Ovary (tissue), 3 donors: Measurements from ENCODE around the gene ABHD17C.

Source experiments
- EP300 ChIP-seq: sonication (generic); formaldehyde crosslinking; IDR thresholded peaks from one replicate; pipeline ENCODE4 v1.6.1; 2017; ENCODE audit warnings: antibody characterized with exemption
- TF ChIP-seq, protein P1 (sequence below), 3 donors: fragments of 450-650 bp in 2 of 3; fragments of 200-600 bp in 1 of 3; IDR thresholded peaks; one replicate each; pipeline versions ENCODE4 v1.5.1 to v1.8.0; 2016 to 2022; ENCODE audit warnings: antibody characterized with exemption in 3 of 3, mild to moderate bottlenecking in 1 of 3
- donor health status: DM: no; HTN: no; CAD: no.

DNA sequence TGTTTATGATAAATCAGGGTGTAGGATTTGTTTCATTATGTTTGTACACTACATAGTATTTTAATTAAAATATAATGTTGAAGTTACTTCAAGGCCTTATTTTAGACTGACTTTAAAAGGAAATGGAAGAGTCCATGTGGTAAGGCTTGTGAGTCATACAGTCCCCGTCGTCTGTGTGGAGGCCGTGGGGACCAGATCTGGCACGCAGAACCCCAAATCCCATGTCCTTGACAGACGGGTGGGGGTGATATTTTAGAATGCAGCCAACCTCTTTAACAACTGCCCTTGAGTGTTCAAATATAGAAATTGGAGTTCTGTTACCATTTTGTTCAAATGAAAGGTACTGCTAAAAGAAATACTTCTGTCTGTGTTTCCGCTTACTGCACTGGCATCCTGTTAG lies 35.8 kb downstream of the ABHD17C start:
- TF ChIP-seq, protein P1, sequence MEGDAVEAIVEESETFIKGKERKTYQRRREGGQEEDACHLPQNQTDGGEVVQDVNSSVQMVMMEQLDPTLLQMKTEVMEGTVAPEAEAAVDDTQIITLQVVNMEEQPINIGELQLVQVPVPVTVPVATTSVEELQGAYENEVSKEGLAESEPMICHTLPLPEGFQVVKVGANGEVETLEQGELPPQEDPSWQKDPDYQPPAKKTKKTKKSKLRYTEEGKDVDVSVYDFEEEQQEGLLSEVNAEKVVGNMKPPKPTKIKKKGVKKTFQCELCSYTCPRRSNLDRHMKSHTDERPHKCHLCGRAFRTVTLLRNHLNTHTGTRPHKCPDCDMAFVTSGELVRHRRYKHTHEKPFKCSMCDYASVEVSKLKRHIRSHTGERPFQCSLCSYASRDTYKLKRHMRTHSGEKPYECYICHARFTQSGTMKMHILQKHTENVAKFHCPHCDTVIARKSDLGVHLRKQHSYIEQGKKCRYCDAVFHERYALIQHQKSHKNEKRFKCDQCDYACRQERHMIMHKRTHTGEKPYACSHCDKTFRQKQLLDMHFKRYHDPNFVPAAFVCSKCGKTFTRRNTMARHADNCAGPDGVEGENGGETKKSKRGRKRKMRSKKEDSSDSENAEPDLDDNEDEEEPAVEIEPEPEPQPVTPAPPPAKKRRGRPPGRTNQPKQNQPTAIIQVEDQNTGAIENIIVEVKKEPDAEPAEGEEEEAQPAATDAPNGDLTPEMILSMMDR (IDR thresholded peaks at IDR 0.05), result no peak
- no peak for TF ChIP-seq EP300
